GM23338 (cell line): ENCODE data around the gene ORC2. TPM values are rescaled to one million over a fixed set of nuclear protein-coding genes. Genes with fewer than 3 reads are reported as not detected.

ENCODE experiments used
- EZH2 ChIP-seq: fragments of 200-600 bp; sonication (generic); IDR thresholded peaks from one replicate; pipeline ENCODE4 v1.8.0; 2017; ENCODE audit warnings: antibody characterized with exemption, mild to moderate bottlenecking, low read depth; ENCODE audit not compliant: unreplicated experiment
- POLR2AphosphoS5 ChIP-seq: IDR thresholded peaks from 2 replicates; pipeline ENCODE4 v1.6.1; 2016; ENCODE audit warnings: antibody characterized with exemption, low read depth
- REST ChIP-seq: IDR thresholded peaks from one replicate; pipeline ENCODE4 v1.6.1; 2018; ENCODE audit warnings: antibody characterized with exemption; ENCODE audit not compliant: unreplicated experiment
- polyA plus RNA-seq: library from polyadenylated mRNA; unstranded; fragments of >200 nt; fragmentation: Nextera tagmentation; extraction: Ambion mirVana; gene quantifications from 2 replicates; pipeline ENCODE4 v1.2.1, GENCODE V29; 2016
- small RNA-seq: library from RNA; depleted of rRNA; stranded (forward); fragments of <200 nt; gene quantifications from one replicate; pipeline ENCODE3, GENCODE V24; 2014; ENCODE audit warnings: low replicate concordance
- total RNA-seq: library from RNA; depleted of rRNA; stranded (reverse); fragments of >200 nt; shearing (Covaris generic); gene quantifications from 2 replicates; pipeline ENCODE4 v1.2.3, GENCODE V29; 2014; rRNA removed

ORC2 gene
- total and polyA plus RNA-seq, 2 experiments from 2014 or later, result 26.1 to 42.0 TPM

- TF ChIP-seq REST (no peak), EZH2 (no peak), POLR2AphosphoS5 (no peak)
Observed at GRCh38 chr2:200860092-200860795, 103.2 kb downstream of the ORC2 start (continued).

Small RNA genes within 50 kb of the gene (small RNA-seq; reads per million reads assigned to genes)
- gene RF00019 (not detected), gene RNU6-312P (not detected), gene RNU6-762P (not detected)

Other genes with a start within 250 kb of the ORC2 start
- 265 and 323 TPM in 2 replicates for gene BZW1, start 151.8 kb downstream of the ORC2 start, total RNA-seq
- 105 and 118 TPM in 2 replicates for gene BZW1, start 151.8 kb downstream of the ORC2 start, polyA plus RNA-seq
- gene CLK1, start 99.0 kb downstream of the ORC2 start, total RNA-seq, result 26.7 and 43.3 TPM in 2 replicates
- gene CLK1, start 99.0 kb downstream of the ORC2 start, polyA plus RNA-seq, result 36.0 and 44.7 TPM in 2 replicates
- 42.9 and 123 TPM in 2 replicates for gene PPIL3, start 74.6 kb downstream of the ORC2 start, total RNA-seq
- 42.1 and 54.0 TPM in 2 replicates for gene PPIL3, start 74.6 kb downstream of the ORC2 start, polyA plus RNA-seq
- 53.0 and 63.9 TPM in 2 replicates for gene NIF3L1, start 74.3 kb downstream of the ORC2 start, total RNA-seq
- gene NIF3L1, start 74.3 kb downstream of the ORC2 start, polyA plus RNA-seq, result 62.8 and 70.8 TPM in 2 replicates
- gene HYCC2, start 108.0 kb upstream of the ORC2 start, total RNA-seq, result 4.8 and 5.5 TPM in 2 replicates
- gene HYCC2, start 108.0 kb upstream of the ORC2 start, polyA plus RNA-seq, result 2.2 and 2.4 TPM in 2 replicates
- 34.3 and 35.6 TPM in 2 replicates for gene NDUFB3, start 108.3 kb upstream of the ORC2 start, total RNA-seq
- 199 and 230 TPM in 2 replicates for gene NDUFB3, start 108.3 kb upstream of the ORC2 start, polyA plus RNA-seq
- 15.1 and 16.2 TPM in 2 replicates for gene CFLAR, start 152.5 kb upstream of the ORC2 start, total RNA-seq
- 10.0 and 10.1 TPM in 2 replicates for gene CFLAR, start 152.5 kb upstream of the ORC2 start, polyA plus RNA-seq
- gene CASP10, start 219.5 kb upstream of the ORC2 start, total RNA-seq, result 2.9 and 3.5 TPM in 2 replicates
- gene CASP10, start 219.5 kb upstream of the ORC2 start, polyA plus RNA-seq, result 1.9 and 2.4 TPM in 2 replicates